Erythroblast (primary cell): ENCODE results near the gene POMP.
A peak's percentile ranks its signal among the peaks of the same experiment; 100 is the strongest.

Experiments used
- DNase-seq, 2 experiments: peaks; one replicate each; lab custom pipeline; 2025; lab: John Stamatoyannopoulos, UW
- GATA1 ChIP-seq: IDR thresholded peaks from 2 replicates; pipeline ENCODE4 v1.6.1; 2011; ENCODE audit warnings: low read depth, mild to moderate bottlenecking, control low read depth, low read length, moderate library complexity
- POLR2A ChIP-seq: IDR thresholded peaks from 2 replicates; pipeline ENCODE4 v1.6.1; 2011; ENCODE audit warnings: mild to moderate bottlenecking, low read length

The POMP gene

GRCh38 chr13:28697441-28697840 lies 38.5 kb downstream of the POMP start:
- DNase-seq: no peak
- TF ChIP-seq GATA1 (no peak), POLR2A (no peak)

GRCh38 chr13:28699246-28699645 lies 40.3 kb downstream of the POMP start:
- no peak for DNase-seq
- TF ChIP-seq POLR2A (no peak), GATA1 (no peak)

GRCh38 chr13:28704282-28704681 lies 45.4 kb downstream of the POMP start:
- DNase-seq: no peak
- TF ChIP-seq GATA1: no peak
- TF ChIP-seq POLR2A: no peak

GRCh38 chr13:28704919-28705318 lies 46.0 kb downstream of the POMP start:
- TF ChIP-seq POLR2A: no peak
- TF ChIP-seq GATA1: no peak
- no peak for DNase-seq

GRCh38 chr13:28705461-28706083 lies 46.6 kb downstream of the POMP start:
- TF ChIP-seq GATA1 (no peak), POLR2A (no peak)
- no peak for DNase-seq

- DNase-seq: peak; percentile 14 to 44
- TF ChIP-seq GATA1: no peak
- TF ChIP-seq POLR2A: no peak
Observed at GRCh38 chr13:28707629-28708427, 48.9 kb downstream of the POMP start.

GRCh38 chr13:28710161-28710560 lies 51.2 kb downstream of the POMP start:
- DNase-seq: no peak
- TF ChIP-seq GATA1 (no peak), POLR2A (no peak)

- no peak for DNase-seq
- no peak for TF ChIP-seq POLR2A
- no peak for TF ChIP-seq GATA1
Observed at GRCh38 chr13:28714651-28715050, 55.7 kb downstream of the POMP start.

- TF ChIP-seq POLR2A (no peak), GATA1 (no peak)
- DNase-seq: no peak
Observed at GRCh38 chr13:28716511-28716910, 57.6 kb downstream of the POMP start.

GRCh38 chr13:28717170-28717569 lies 58.2 kb downstream of the POMP start:
- no peak for TF ChIP-seq GATA1
- no peak for TF ChIP-seq POLR2A

GRCh38 chr13:28718196-28718542 lies 59.2 kb downstream of the POMP start:
- no peak for DNase-seq
- TF ChIP-seq POLR2A (no peak), GATA1 (no peak)

More at GRCh38 chr13:28717170-28717569, 58.2 kb downstream of the POMP start:
- no peak for DNase-seq

- TF ChIP-seq POLR2A: peak; percentile 71
- TF ChIP-seq GATA1: no peak
- peak; percentile 88 to 90 for DNase-seq
Observed at GRCh38 chr13:28718543-28719226, 59.8 kb downstream of the POMP start, which contains the start of gene SLC46A3. SLC46A3 (minus strand) TSS chr13:28718970; CDS start chr13:28717998, 972 bp downstream.

- no peak for TF ChIP-seq POLR2A
- no peak for TF ChIP-seq GATA1
- no peak for DNase-seq
Observed at GRCh38 chr13:28719227-28720055, 60.5 kb downstream of the POMP start.

- TF ChIP-seq GATA1 (no peak), POLR2A (no peak)
- no peak for DNase-seq
Observed at GRCh38 chr13:28723806-28724205, 64.9 kb downstream of the POMP start.
